ENCODE results near the gene MPND. TPM values are rescaled to one million over a fixed set of nuclear protein-coding genes. Genes with fewer than 3 reads are reported as not detected.

The MPND gene
- total RNA-seq, 1 experiment from 2014 or later = 7.2 TPM

GRCh38 chr19:4365791-4366665 is 22.7 kb downstream of the MPND start:
- DNase-seq (ENCODE audit: unreplicated experiment) = no peak
- H3K4me1 Mint-ChIP-seq (ENCODE audit: insufficient read depth, unreplicated experiment) = peaks cover 11% of the 10 kb centered on the region
- no peaks in the 10 kb centered on the region for H3K27me3 Mint-ChIP-seq (ENCODE audit: insufficient read depth, unreplicated experiment)
- H3K4me3 Mint-ChIP-seq (ENCODE audit: unreplicated experiment) = no peak overlapping the region
- H3K36me3 Mint-ChIP-seq (ENCODE audit: insufficient read depth, unreplicated experiment) = peaks cover 66% of the 10 kb centered on the region
- POLR2A ChIA-PET = interaction anchor here (1.0 to 2.5 kb wide), 3 partner anchors 24 to 35 kb away, joined by 3 to 8 read pairs (median 4); partner anchors contain the start of gene STAP2
- no peaks in the 10 kb centered on the region for H3K9me3 Mint-ChIP-seq (ENCODE audit: unreplicated experiment)
- CTCF ChIA-PET = interaction anchor here (1.1 to 2.9 kb wide), 2 partner anchors 14 to 36 kb away, joined by 4 to 23 read pairs; partner anchors contain the start of gene CHAF1A
- intact Hi-C loops (cut with micrococcal nuclease) = no loop called here
- no peak for TF ChIP-seq CTCF (IDR thresholded peaks at IDR 0.05; ENCODE audit: unreplicated experiment)
- H3K27ac Mint-ChIP-seq (ENCODE audit: low read depth, unreplicated experiment) = no peak overlapping the region
- no TSS peak for BruUV-seq (replicated peaks)

GRCh38 chr19:4366666-4367335 is 23.4 kb downstream of the MPND start:
- POLR2A ChIA-PET = interaction anchor here (0.5 to 2.5 kb wide), 5 partner anchors 11 to 66 kb away, joined by 3 to 22 read pairs (median 4); partner anchors contain the start of genes CHAF1A, SH3GL1 and STAP2
- Mint-ChIP-seq H3K9me3 (ENCODE audit: unreplicated experiment) (no peaks in the 10 kb centered on the region), H3K4me3 (ENCODE audit: unreplicated experiment) (no peak overlapping the region), H3K27me3 (ENCODE audit: insufficient read depth, unreplicated experiment) (no peaks in the 10 kb centered on the region), H3K4me1 (ENCODE audit: insufficient read depth, unreplicated experiment) (peaks cover 11% of the 10 kb centered on the region), H3K36me3 (ENCODE audit: insufficient read depth, unreplicated experiment) (peaks cover 72% of the 10 kb centered on the region), H3K27ac (ENCODE audit: low read depth, unreplicated experiment) (no peak overlapping the region)
- CTCF ChIA-PET = interaction anchor here (0.7 to 2.9 kb wide), 3 partner anchors 14 to 388 kb away, joined by 3 to 23 read pairs (median 3); no protein-coding TSS in a partner anchor
- intact Hi-C loops (cut with micrococcal nuclease) = no loop called here
- TF ChIP-seq CTCF (IDR thresholded peaks at IDR 0.05; ENCODE audit: unreplicated experiment) = no peak
- BruUV-seq (replicated peaks) = no TSS peak
- no peak for DNase-seq (ENCODE audit: unreplicated experiment)

DNA sequence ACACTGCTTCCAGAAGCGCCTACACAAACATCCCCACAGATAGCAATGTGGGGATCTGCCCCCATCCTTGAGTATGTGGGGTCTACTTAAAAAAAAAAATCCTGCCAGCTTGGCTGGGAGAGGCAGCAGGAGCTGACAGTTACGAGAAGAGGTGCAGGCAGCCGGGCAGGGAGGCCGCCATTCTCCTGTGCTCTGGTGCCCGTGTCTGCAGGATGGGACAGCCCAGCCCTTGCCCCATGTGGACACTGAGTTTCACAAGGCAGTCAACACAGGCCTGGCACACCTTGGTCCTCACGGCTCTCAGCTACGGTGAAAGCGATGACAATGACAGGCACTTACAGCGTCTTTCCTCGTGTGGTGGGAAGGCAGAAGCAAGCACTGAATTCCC is 24.0 kb downstream of the MPND start:
- H3K9me3 Mint-ChIP-seq (ENCODE audit: unreplicated experiment) = no peaks in the 10 kb centered on the region
- no peaks in the 10 kb centered on the region for H3K27me3 Mint-ChIP-seq (ENCODE audit: insufficient read depth, unreplicated experiment)
- H3K4me1 Mint-ChIP-seq (ENCODE audit: insufficient read depth, unreplicated experiment) = peaks cover 11% of the 10 kb centered on the region
- H3K36me3 Mint-ChIP-seq (ENCODE audit: insufficient read depth, unreplicated experiment) = peaks cover 72% of the 10 kb centered on the region
- DNase-seq (ENCODE audit: unreplicated experiment) = no peak
- no peak overlapping the region for H3K4me3 Mint-ChIP-seq (ENCODE audit: unreplicated experiment)
- H3K27ac Mint-ChIP-seq (ENCODE audit: low read depth, unreplicated experiment) = no peak overlapping the region
- intact Hi-C loops (cut with micrococcal nuclease) = no loop called here
- no peak for TF ChIP-seq CTCF (IDR thresholded peaks at IDR 0.05; ENCODE audit: unreplicated experiment)
- BruUV-seq (replicated peaks) = no TSS peak
- ChIA-PET POLR2A (interaction anchor here (0.6 to 2.5 kb wide), 4 partner anchors 25 to 65 kb away, joined by 3 to 22 read pairs (median 6); partner anchors contain the start of genes CHAF1A, SH3GL1 and STAP2), CTCF (interaction anchor here (0.7 to 2.9 kb wide), 4 partner anchors 15 to 388 kb away, joined by 3 to 23 read pairs (median 3); no protein-coding TSS in a partner anchor)

DNA sequence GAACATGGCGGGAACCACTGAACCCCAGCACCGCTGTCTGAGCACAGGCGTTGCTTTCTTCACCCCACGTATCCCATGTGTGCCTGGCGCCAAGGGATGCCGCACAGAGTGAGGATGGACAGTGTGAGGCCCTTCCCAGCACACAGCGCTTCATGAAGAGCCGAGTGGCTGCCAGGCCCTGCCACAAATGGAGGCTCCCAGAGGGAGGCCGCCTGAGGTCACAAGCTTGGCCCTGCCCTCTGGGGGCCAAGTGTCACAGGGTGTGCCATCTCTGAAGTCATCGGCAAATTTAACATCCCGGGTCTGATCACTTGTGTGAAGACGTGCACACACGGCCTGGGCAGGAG is 24.4 kb downstream of the MPND start:
- POLR2A ChIA-PET = interaction anchor here (2.3 kb wide), 1 partner anchor 34 kb away, joined by 22 read pairs; the partner anchor contains the start of genes CHAF1A and SH3GL1
- Mint-ChIP-seq H3K4me1 (ENCODE audit: insufficient read depth, unreplicated experiment) (peaks cover 11% of the 10 kb centered on the region), H3K4me3 (ENCODE audit: unreplicated experiment) (peak overlapping the region; percentile 35), H3K27ac (ENCODE audit: low read depth, unreplicated experiment) (peak overlapping the region; percentile 85), H3K36me3 (ENCODE audit: insufficient read depth, unreplicated experiment) (peaks cover 67% of the 10 kb centered on the region), H3K27me3 (ENCODE audit: insufficient read depth, unreplicated experiment) (no peaks in the 10 kb centered on the region), H3K9me3 (ENCODE audit: unreplicated experiment) (no peaks in the 10 kb centered on the region)
- intact Hi-C loops (cut with micrococcal nuclease) = no loop called here
- TF ChIP-seq CTCF (IDR thresholded peaks at IDR 0.05; ENCODE audit: unreplicated experiment) = no peak
- no peak for DNase-seq (ENCODE audit: unreplicated experiment)
- CTCF ChIA-PET = interaction anchor here (0.7 to 1.1 kb wide), 4 partner anchors 9 to 389 kb away, joined by 3 to 4 read pairs (median 3); no protein-coding TSS in a partner anchor
- BruUV-seq (replicated peaks) = no TSS peak
